Sigmoid colon (tissue), 7 donors: Measurements from ENCODE around the gene IGFL1. TPM values are rescaled to one million over a fixed set of nuclear protein-coding genes. Genes with fewer than 3 reads are reported as not detected.
"Not testable (repeated sequence)": the region's sequence is repeated elsewhere in the genome, so short reads cannot be mapped to it uniquely, and the experiment has no call there.

ENCODE experiments used
- DNase-seq: peaks from one replicate; pipeline ENCODE4 v3.0.0-alpha.2; 2019
- H3K27ac ChIP-seq, 4 donors: fragments of 200-600 bp; sonication (generic); one replicate each; pipeline ENCODE4 v1.5.1; 2016 to 2019; ENCODE audit warnings: mild to moderate bottlenecking in 1 of 4
- H3K27me3 ChIP-seq, 3 donors: fragments of 200-600 bp; sonication (generic); one replicate each; pipeline ENCODE4 v1.5.1; 2019; ENCODE audit warnings: mild to moderate bottlenecking in 1 of 3
- H3K36me3 ChIP-seq, 4 donors: fragments of 200-600 bp; sonication (generic); one replicate each; pipeline ENCODE4 v1.5.1; 2016 to 2019
- H3K4me1 ChIP-seq, 4 donors: fragments of 200-600 bp; sonication (generic); one replicate each; pipeline ENCODE4 v1.5.1; 2017 to 2019
- H3K4me3 ChIP-seq, 4 donors: fragments of 200-600 bp; sonication (generic); one replicate each; pipeline ENCODE4 v1.5.1; 2017 to 2019; ENCODE audit warnings: mild to moderate bottlenecking in 2 of 4, moderate library complexity in 1 of 4
- H3K9me3 ChIP-seq, 4 donors: fragments of 200-600 bp in 3 of 4; sonication (generic) in 3 of 4; one replicate each; pipeline versions ENCODE4 v1.5.1 to v1.6.1; 2013 to 2019
- EP300 ChIP-seq, 4 donors: sonication (generic); formaldehyde crosslinking; IDR thresholded peaks; one replicate each; pipeline ENCODE4 v1.6.1; 2017; ENCODE audit warnings: antibody characterized with exemption in 4 of 4
- POLR2A ChIP-seq, 2 donors: fragments of 450-650 bp; IDR thresholded peaks; one replicate each; pipeline ENCODE4 v1.6.1; 2016; ENCODE audit warnings: antibody characterized with exemption in 2 of 2, mild to moderate bottlenecking in 2 of 2, moderate library complexity in 2 of 2
- POLR2AphosphoS5 ChIP-seq, 4 donors: sonication (generic); formaldehyde crosslinking; IDR thresholded peaks; one replicate each; pipeline ENCODE4 v1.6.1; 2017; ENCODE audit warnings: antibody characterized with exemption in 4 of 4
- WGBS, 2 donors: extraction: QIAGEN DNeasy Blood & Tissue Kit; methylation state at CpG; one replicate each; pipeline ENCODE4 v1.1.7; 2013; 5-methylcytosine and 5-hydroxymethylcytosine counted together
- intact Hi-C: fragments of 100-400 bp; cut with DNase I; formaldehyde crosslinking; loops from one replicate; pipeline ENCODE4 v1.15.1; 2023
- polyA plus RNA-seq, 3 donors: library from polyadenylated mRNA; stranded (reverse); fragments of 200-250 nt; gene quantifications; one replicate each; pipeline ENCODE4 v1.2.3, GENCODE V29; 2013
- total RNA-seq, 4 donors: library from RNA; depleted of rRNA; stranded (reverse); fragments of >200 nt; gene quantifications; one replicate each; pipeline ENCODE4 v1.1.0, GENCODE V29; 2016
- TF ChIP-seq, protein P1 (sequence below), 4 experiments: fragments of 450-650 bp in 3 of 4; fragments of 200-600 bp in 1 of 4; IDR thresholded peaks; one replicate each; pipeline ENCODE4 v1.5.1; 2016 to 2019; ENCODE audit warnings: antibody characterized with exemption in 4 of 4, mild to moderate bottlenecking in 3 of 4, moderate library complexity in 2 of 4
- donor health status: healthy with polysubstance abuse.
- donor health status: Bipolar disorder and iron deficiency.
- donor health status: healthy.

The IGFL1 gene
- total and polyA plus RNA-seq, 7 donors: not detected

DNA sequence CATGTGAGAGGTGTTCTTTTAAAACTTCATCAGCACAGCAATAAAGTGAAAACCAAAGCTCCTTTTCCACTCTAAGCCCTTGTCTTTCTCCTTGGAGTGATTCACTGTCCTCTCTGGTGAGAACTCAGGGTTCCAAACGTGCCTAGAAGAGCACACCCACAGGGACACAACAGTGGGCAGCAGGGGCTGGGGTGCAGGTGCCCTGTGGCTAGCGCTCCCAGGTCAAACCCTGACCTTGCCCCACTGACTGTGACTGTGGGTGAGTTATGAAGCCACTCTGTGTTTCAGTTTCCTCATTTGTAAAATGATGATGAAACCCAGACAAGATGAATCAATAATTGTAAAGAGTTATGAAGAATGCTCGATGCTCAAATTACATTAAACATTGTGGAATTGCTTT lies 37.6 kb upstream of the IGFL1 start:
- Histone ChIP-seq H3K27ac (no peak overlapping the region), H3K36me3 (no peaks in the 10 kb centered on the region), H3K4me1 (no peaks in the 10 kb centered on the region), H3K4me3 (no peak overlapping the region), H3K27me3 (peaks cover 0 to 26% (median 4%) of the 10 kb centered on the region in 3 donors), H3K9me3 (no peaks in the 10 kb centered on the region)
- WGBS, 2 donors: 39 to 58% methylated on average over 3 of the region's 3 CpGs
- DNase-seq: no peak
- TF ChIP-seq POLR2A (IDR thresholded peaks at IDR 0.05): no peak
- TF ChIP-seq POLR2AphosphoS5 (IDR thresholded peaks at IDR 0.05): no peak
- TF ChIP-seq, protein P1, sequence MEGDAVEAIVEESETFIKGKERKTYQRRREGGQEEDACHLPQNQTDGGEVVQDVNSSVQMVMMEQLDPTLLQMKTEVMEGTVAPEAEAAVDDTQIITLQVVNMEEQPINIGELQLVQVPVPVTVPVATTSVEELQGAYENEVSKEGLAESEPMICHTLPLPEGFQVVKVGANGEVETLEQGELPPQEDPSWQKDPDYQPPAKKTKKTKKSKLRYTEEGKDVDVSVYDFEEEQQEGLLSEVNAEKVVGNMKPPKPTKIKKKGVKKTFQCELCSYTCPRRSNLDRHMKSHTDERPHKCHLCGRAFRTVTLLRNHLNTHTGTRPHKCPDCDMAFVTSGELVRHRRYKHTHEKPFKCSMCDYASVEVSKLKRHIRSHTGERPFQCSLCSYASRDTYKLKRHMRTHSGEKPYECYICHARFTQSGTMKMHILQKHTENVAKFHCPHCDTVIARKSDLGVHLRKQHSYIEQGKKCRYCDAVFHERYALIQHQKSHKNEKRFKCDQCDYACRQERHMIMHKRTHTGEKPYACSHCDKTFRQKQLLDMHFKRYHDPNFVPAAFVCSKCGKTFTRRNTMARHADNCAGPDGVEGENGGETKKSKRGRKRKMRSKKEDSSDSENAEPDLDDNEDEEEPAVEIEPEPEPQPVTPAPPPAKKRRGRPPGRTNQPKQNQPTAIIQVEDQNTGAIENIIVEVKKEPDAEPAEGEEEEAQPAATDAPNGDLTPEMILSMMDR (IDR thresholded peaks at IDR 0.05): no peak
- no peak for TF ChIP-seq EP300 (IDR thresholded peaks at IDR 0.05)
- intact Hi-C loops: no loop called here

DNA sequence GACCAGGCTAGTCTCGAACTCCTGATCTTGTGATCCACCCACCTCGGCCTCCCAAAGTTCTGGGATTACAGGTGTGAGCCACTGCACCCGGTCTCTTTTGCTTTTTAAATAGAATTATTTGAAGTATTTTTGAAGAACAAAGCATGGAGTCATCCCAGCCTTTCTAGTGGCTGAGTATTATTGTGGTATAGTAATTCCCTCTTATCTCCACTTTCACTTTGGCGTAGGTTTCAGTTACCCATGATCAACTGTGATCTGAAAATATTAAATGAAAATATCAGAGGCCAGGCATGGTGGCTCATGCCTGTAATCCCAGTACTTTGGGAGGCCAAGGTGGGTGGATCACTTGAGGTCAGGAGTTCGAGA lies 36.9 kb upstream of the IGFL1 start:
- H3K4me3 ChIP-seq, H3K27ac ChIP-seq, DNase-seq, H3K36me3 ChIP-seq, H3K9me3 ChIP-seq, intact Hi-C loops, H3K4me1 ChIP-seq: not testable (repeated sequence)
- 49 to 71% methylated on average over 5 of the region's 5 CpGs for WGBS, 2 donors
- peaks cover 0 to 29% (median 4%) of the 10 kb centered on the region in 3 donors for H3K27me3 ChIP-seq

DNA sequence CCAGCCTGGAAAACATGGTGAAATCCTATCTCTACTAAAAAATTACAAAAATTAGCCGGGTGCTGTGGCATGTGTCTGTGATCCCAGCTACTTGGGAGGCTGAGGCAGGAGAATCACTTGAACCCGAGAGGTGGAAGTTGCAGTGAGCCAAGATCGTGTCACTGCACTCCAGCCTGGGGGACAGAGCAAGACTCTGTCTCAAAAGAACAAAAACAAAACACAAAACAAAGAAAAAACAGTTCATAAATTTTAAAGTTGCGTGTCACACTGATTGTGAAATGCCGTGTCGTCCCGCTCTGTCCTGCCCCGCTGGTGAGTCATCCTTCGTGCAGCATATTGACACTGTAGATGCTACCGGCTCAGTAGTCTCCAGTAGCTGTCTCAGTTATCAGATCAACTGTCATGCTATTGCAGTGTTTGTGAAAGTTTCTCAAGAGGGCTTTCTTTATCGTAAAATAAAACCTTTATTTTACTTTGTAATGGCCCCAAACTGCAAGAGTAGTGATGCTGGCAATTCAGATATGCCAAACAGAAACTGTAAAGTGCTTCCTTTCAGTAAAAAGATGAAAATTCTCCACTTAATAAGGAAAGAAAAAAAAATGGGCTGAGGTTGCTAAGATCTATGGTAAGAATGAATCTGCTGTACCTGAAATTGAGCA lies 36.4 kb upstream of the IGFL1 start:
- 18 to 54% methylated on average over 11 of the region's 11 CpGs for WGBS, 2 donors

DNA sequence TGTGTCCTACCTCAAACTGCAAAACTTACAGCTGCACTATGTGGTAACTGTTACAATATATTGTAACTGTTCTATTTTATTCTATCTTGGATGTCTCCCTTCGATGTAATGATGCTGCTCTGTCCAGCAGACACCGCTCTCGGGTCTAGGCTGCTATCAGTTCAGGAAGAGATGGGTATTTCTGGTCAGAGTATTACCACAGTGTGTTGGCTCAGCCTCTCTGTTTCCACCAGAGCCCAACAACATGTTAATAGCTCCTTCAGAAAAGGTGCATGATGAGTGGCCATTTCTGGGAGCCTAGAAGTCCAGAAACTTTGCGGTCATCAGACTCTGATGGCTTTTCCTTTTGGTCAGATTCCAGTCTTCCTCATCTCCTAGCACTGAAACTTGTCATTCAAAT lies 35.9 kb upstream of the IGFL1 start:
- WGBS, 2 donors: 74 to 81% methylated on average over 4 of the region's 4 CpGs
- Histone ChIP-seq H3K27ac (no peak overlapping the region), H3K36me3 (no peaks in the 10 kb centered on the region), H3K4me1 (no peaks in the 10 kb centered on the region), H3K9me3 (no peaks in the 10 kb centered on the region), H3K27me3 (peaks cover 0 to 23% (median 4%) of the 10 kb centered on the region in 3 donors), H3K4me3 (no peak overlapping the region)
- TF ChIP-seq POLR2AphosphoS5 (IDR thresholded peaks at IDR 0.05): no peak
- no peak for TF ChIP-seq POLR2A (IDR thresholded peaks at IDR 0.05)
- no peak for TF ChIP-seq EP300 (IDR thresholded peaks at IDR 0.05)
- TF ChIP-seq, protein P1 (IDR thresholded peaks at IDR 0.05): no peak
- DNase-seq: no peak
- intact Hi-C loops: no loop called here

More for the DNA sequence above, 36.4 kb upstream of the IGFL1 start:
- Histone ChIP-seq H3K9me3 (no peaks in the 10 kb centered on the region), H3K27me3 (peaks cover 0 to 28% (median 4%) of the 10 kb centered on the region in 3 donors), H3K4me1 (no peaks in the 10 kb centered on the region), H3K4me3 (no peak overlapping the region), H3K36me3 (no peaks in the 10 kb centered on the region), H3K27ac (no peak overlapping the region)
- intact Hi-C loops: no loop called here
- no peak for DNase-seq
- TF ChIP-seq, protein P1 (IDR thresholded peaks at IDR 0.05): no peak
- TF ChIP-seq EP300 (IDR thresholded peaks at IDR 0.05) (no peak), POLR2AphosphoS5 (IDR thresholded peaks at IDR 0.05) (no peak), POLR2A (IDR thresholded peaks at IDR 0.05) (no peak)

DNA sequence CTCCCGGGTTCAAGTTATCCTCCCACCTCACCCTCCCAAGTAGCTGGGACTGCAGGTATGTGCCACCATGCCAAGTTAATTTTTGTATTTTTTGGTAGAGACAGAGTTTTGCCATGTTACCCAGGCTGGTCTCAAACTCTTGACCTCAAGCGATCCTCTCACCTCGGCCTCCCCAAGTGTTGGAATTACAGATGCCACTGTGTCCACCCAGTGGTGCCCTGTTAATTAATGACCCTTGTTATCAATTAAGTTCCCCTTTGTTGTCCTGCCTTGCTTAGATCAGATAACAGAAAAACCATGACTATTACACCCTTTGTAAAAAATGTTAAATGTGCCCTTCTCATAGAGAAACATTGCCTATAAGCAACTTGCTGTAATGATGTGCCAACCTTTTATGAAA lies 34.4 kb upstream of the IGFL1 start:
- intact Hi-C loops: no loop called here
- DNase-seq: no peak
- Histone ChIP-seq H3K4me3 (no peak overlapping the region), H3K9me3 (no peaks in the 10 kb centered on the region), H3K27ac (no peak overlapping the region), H3K4me1 (no peaks in the 10 kb centered on the region), H3K27me3 (peaks cover 0 to 15% (median 0%) of the 10 kb centered on the region in 3 donors), H3K36me3 (no peaks in the 10 kb centered on the region)
- TF ChIP-seq, protein P1 (IDR thresholded peaks at IDR 0.05): no peak
- 93 to 95% methylated on average over 3 of the region's 3 CpGs for WGBS, 2 donors

DNA sequence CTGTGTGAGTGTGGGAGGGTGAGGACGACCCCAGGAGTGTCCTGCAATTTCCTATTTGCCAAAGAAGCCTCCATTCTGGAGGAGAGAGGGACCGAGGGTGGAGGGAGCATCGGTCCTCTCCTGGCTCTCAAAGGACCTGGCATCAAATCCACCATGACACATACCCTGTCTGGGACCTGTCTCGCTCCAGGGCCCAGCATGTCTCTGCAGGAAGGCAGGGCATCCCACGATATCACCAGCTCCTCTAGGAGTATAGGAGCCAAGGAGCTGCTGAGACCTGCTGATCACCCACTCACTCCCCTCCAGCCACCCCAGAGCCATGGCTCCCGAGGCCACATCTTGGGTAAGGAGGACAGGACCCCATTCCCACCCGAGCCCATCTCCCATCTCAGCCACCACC lies 33.6 kb upstream of the IGFL1 start:
- intact Hi-C loops, H3K4me3 ChIP-seq, H3K4me1 ChIP-seq, H3K27me3 ChIP-seq, H3K36me3 ChIP-seq, DNase-seq, H3K9me3 ChIP-seq, H3K27ac ChIP-seq: not testable (repeated sequence)
- WGBS, 2 donors: 78 to 80% methylated on average over 7 of the region's 7 CpGs
